Liver (tissue), 10 donors: ENCODE measurements around the gene OR2T29. TPM values are rescaled to one million over a fixed set of nuclear protein-coding genes. Genes with fewer than 3 reads are reported as not detected.
"Not testable (repeated sequence)": the region's sequence is repeated elsewhere in the genome, so short reads cannot be mapped to it uniquely, and the experiment has no call there.

Experiments
- DNase-seq: peaks from one replicate; pipeline ENCODE4 v3.0.0-alpha.2; 2017; ENCODE audit warnings: low spot score
- H3K27ac ChIP-seq, 2 donors: one replicate each; pipeline ENCODE4 v1.7.0; 2013; ENCODE audit warnings: inconsistent platforms in 2 of 2, low read length in 2 of 2, control low read depth in 1 of 2, low read depth in 1 of 2, mild to moderate bottlenecking in 1 of 2
- H3K27me3 ChIP-seq, 4 donors: one replicate each; pipeline versions ENCODE4 v1.6.1 to v1.7.0; 2013; ENCODE audit warnings: low read length in 3 of 4, inconsistent platforms in 1 of 4, mild to moderate bottlenecking in 1 of 4, moderate library complexity in 1 of 4; ENCODE audit not compliant: control insufficient read depth in 4 of 4, insufficient read depth in 4 of 4
- H3K36me3 ChIP-seq, 4 donors: one replicate each; pipeline versions ENCODE4 v1.6.1 to v1.7.0; 2013; ENCODE audit warnings: low read length in 3 of 4, mild to moderate bottlenecking in 3 of 4, low read depth in 1 of 4, moderate library complexity in 1 of 4; ENCODE audit not compliant: control insufficient read depth in 4 of 4, insufficient read depth in 3 of 4
- H3K4me1 ChIP-seq, 4 donors: one replicate each; pipeline versions ENCODE4 v1.6.1 to v1.7.0; 2013; ENCODE audit warnings: low read length in 3 of 4, mild to moderate bottlenecking in 3 of 4, moderate library complexity in 1 of 4; ENCODE audit not compliant: control insufficient read depth in 4 of 4, insufficient read depth in 4 of 4
- H3K4me3 ChIP-seq, 3 donors: one replicate each; pipeline versions ENCODE4 v1.6.1 to v1.7.0; 2013; ENCODE audit warnings: low read length in 3 of 3, control low read depth in 1 of 3, low read depth in 1 of 3, mild to moderate bottlenecking in 1 of 3
- H3K9ac ChIP-seq, 2 donors: one replicate each; pipeline ENCODE4 v1.7.0; 2013; ENCODE audit warnings: low read length in 2 of 2, mild to moderate bottlenecking in 2 of 2, moderate library complexity in 2 of 2, control low read depth in 1 of 2, low read depth in 1 of 2
- H3K9me3 ChIP-seq, 4 donors: one replicate each; pipeline versions ENCODE4 v1.6.1 to v1.7.0; 2013; ENCODE audit warnings: low read length in 3 of 4; ENCODE audit not compliant: control insufficient read depth in 4 of 4
- EGR1 ChIP-seq, 2 donors: IDR thresholded peaks; 2 replicates each; pipeline ENCODE4 v1.6.1; 2016 to 2018; ENCODE audit warnings: antibody characterized with exemption in 2 of 2, low read depth in 2 of 2
- FOXA1 ChIP-seq: IDR thresholded peaks from 2 replicates; pipeline ENCODE4 v1.6.1; 2016; ENCODE audit warnings: antibody characterized with exemption
- GABPA ChIP-seq, 2 donors: IDR thresholded peaks in 1 of 2; conservative IDR thresholded peaks in 1 of 2; 2 replicates each; pipeline ENCODE4 v1.6.1; 2016; ENCODE audit warnings: antibody characterized with exemption in 2 of 2, mild to moderate bottlenecking in 1 of 2, moderate library complexity in 1 of 2
- SP1 ChIP-seq: IDR thresholded peaks from 2 replicates; pipeline ENCODE4 v1.6.1; 2018; ENCODE audit warnings: antibody characterized with exemption, mild to moderate bottlenecking
- TAF1 ChIP-seq: conservative IDR thresholded peaks from 2 replicates; pipeline ENCODE4 v1.6.1; 2016; ENCODE audit warnings: antibody characterized with exemption, mild to moderate bottlenecking
- WGBS: extraction: QIAGEN DNeasy Blood & Tissue Kit; methylation state at CpG from one replicate; pipeline ENCODE4 v1.1.7; 2013; 5-methylcytosine and 5-hydroxymethylcytosine counted together
- polyA plus RNA-seq, 2 donors: library from polyadenylated mRNA; stranded (reverse) in 1 of 2; unstranded in 1 of 2; fragments of 200-250 nt in 1 of 2; fragments of >200 nt in 1 of 2; fragmentation: Nextera tagmentation in 1 of 2; extraction: Ambion mirVana in 1 of 2; gene quantifications; one replicate each; pipeline versions ENCODE4 v1.2.1 to v1.2.3, GENCODE V29; 2013 to 2015
- small RNA-seq: library from RNA; depleted of rRNA; stranded (forward); fragments of <200 nt; gene quantifications from one replicate; pipeline ENCODE3, GENCODE V24; 2014
- total RNA-seq, 2 donors: library from RNA; depleted of rRNA; stranded (reverse); fragments of >200 nt; gene quantifications; one replicate each; pipeline ENCODE4 v1.2.3, GENCODE V29; 2014
- TF ChIP-seq, protein P1 (sequence below): IDR thresholded peaks from 2 replicates; pipeline ENCODE4 v1.6.1; 2016; ENCODE audit warnings: antibody characterized with exemption, mild to moderate bottlenecking
- donor health status: healthy.
- donor health status: healthy.
- donor health status: healthy.
- donor health status: healthy.
- donor health status: healthy.

OR2T29 gene
- total and polyA plus RNA-seq, 4 donors: not detected

- Histone ChIP-seq H3K27me3 (no peaks in the 10 kb centered on the region), H3K4me1 (no peaks in the 10 kb centered on the region), H3K9ac (no peak overlapping the region), H3K4me3 (no peak overlapping the region), H3K9me3 (no peaks in the 10 kb centered on the region), H3K27ac (no peak overlapping the region), H3K36me3 (no peaks in the 10 kb centered on the region)
- TF ChIP-seq, protein P1, sequence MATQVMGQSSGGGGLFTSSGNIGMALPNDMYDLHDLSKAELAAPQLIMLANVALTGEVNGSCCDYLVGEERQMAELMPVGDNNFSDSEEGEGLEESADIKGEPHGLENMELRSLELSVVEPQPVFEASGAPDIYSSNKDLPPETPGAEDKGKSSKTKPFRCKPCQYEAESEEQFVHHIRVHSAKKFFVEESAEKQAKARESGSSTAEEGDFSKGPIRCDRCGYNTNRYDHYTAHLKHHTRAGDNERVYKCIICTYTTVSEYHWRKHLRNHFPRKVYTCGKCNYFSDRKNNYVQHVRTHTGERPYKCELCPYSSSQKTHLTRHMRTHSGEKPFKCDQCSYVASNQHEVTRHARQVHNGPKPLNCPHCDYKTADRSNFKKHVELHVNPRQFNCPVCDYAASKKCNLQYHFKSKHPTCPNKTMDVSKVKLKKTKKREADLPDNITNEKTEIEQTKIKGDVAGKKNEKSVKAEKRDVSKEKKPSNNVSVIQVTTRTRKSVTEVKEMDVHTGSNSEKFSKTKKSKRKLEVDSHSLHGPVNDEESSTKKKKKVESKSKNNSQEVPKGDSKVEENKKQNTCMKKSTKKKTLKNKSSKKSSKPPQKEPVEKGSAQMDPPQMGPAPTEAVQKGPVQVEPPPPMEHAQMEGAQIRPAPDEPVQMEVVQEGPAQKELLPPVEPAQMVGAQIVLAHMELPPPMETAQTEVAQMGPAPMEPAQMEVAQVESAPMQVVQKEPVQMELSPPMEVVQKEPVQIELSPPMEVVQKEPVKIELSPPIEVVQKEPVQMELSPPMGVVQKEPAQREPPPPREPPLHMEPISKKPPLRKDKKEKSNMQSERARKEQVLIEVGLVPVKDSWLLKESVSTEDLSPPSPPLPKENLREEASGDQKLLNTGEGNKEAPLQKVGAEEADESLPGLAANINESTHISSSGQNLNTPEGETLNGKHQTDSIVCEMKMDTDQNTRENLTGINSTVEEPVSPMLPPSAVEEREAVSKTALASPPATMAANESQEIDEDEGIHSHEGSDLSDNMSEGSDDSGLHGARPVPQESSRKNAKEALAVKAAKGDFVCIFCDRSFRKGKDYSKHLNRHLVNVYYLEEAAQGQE: no peak
- TF ChIP-seq SP1: no peak
- TF ChIP-seq EGR1 (IDR thresholded peaks at IDR 0.05; ENCODE audit: low read depth in 2 of 2): no peak
- no peak for TF ChIP-seq GABPA (IDR thresholded peaks at IDR 0.05 in 1 of 2, conservative IDR thresholded peaks at IDR 0.05 in 1 of 2)
- no peak for TF ChIP-seq FOXA1
- TF ChIP-seq TAF1: no peak
- WGBS: 82% methylated on average over 12 of the region's 12 CpGs
- DNase-seq: no peak
These were observed 40.7 kb downstream of the OR2T29 start for GRCh38 chr1:248521856-248522255.

DNA sequence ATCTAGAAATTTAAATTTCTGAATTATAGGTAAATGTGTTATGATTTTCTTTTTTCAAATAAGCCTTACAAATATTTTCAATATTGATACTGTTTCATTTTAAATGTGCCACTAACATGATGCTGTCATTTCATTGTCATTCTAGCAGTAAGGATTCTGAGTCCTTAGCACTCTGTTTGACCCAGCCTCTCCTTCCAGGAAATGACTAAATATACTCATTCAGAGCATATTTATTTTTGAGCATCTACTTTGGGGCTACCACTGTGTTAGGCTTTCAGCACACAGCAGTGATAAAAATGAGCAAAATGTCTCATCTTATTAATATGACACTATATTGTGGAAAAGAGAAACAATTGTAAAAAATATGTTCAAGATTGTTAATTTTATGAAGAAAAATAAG lies 52.4 kb downstream of the OR2T29 start:
- H3K36me3 ChIP-seq, H3K27me3 ChIP-seq, H3K9ac ChIP-seq, H3K27ac ChIP-seq, DNase-seq, H3K4me3 ChIP-seq, H3K4me1 ChIP-seq, H3K9me3 ChIP-seq: not testable (repeated sequence)

- H3K27me3 ChIP-seq, H3K4me1 ChIP-seq, H3K36me3 ChIP-seq, H3K9me3 ChIP-seq, H3K27ac ChIP-seq, H3K9ac ChIP-seq, H3K4me3 ChIP-seq, DNase-seq: not testable (repeated sequence)
- no CpG with 5 or more reads among the region's 2 CpGs for WGBS
These were observed 54.8 kb downstream of the OR2T29 start, which contains the start of gene OR2G6 for GRCh38 chr1:248507773-248508172. TSS of gene OR2G6 (plus strand) at chr1:248508073. CDS start at chr1:248521647, 13,574 bp downstream.

Small RNA genes lying within 50 kb of the gene (small RNA-seq; reads per million reads assigned to genes)
- gene RF00019: not detected

Other genes starting within 250 kb of the OR2T29 start
- not detected for gene OR2M7, start 238.2 kb downstream of the OR2T29 start, total RNA-seq
- gene OR2M7, start 238.2 kb downstream of the OR2T29 start, polyA plus RNA-seq: not detected
- not detected for gene OR14C36, start 214.0 kb downstream of the OR2T29 start, total RNA-seq
- not detected for gene OR14C36, start 214.0 kb downstream of the OR2T29 start, polyA plus RNA-seq
- gene OR2T4, start 201.1 kb downstream of the OR2T29 start, total RNA-seq: not detected
- not detected for gene OR2T4, start 201.1 kb downstream of the OR2T29 start, polyA plus RNA-seq
- gene OR2T6, start 187.0 kb downstream of the OR2T29 start, total RNA-seq: not detected
- not detected for gene OR2T6, start 187.0 kb downstream of the OR2T29 start, polyA plus RNA-seq
- not detected for gene OR2T1, start 159.7 kb downstream of the OR2T29 start, total RNA-seq
- not detected for gene OR2T1, start 159.7 kb downstream of the OR2T29 start, polyA plus RNA-seq
- not detected for gene OR2T2, start 117.1 kb downstream of the OR2T29 start, total RNA-seq
- gene OR2T2, start 117.1 kb downstream of the OR2T29 start, polyA plus RNA-seq: not detected
- gene OR2T3, start 89.4 kb downstream of the OR2T29 start, total RNA-seq: not detected
- gene OR2T3, start 89.4 kb downstream of the OR2T29 start, polyA plus RNA-seq: not detected
- not detected for gene OR2T5, start 74.2 kb downstream of the OR2T29 start, total RNA-seq
- not detected for gene OR2T5, start 74.2 kb downstream of the OR2T29 start, polyA plus RNA-seq
- gene OR2G6, start 54.7 kb downstream of the OR2T29 start, total RNA-seq: not detected
- not detected for gene OR2G6, start 54.7 kb downstream of the OR2T29 start, polyA plus RNA-seq
- gene OR2T34, start 12.0 kb upstream of the OR2T29 start, total RNA-seq: not detected
- not detected for gene OR2T34, start 12.0 kb upstream of the OR2T29 start, polyA plus RNA-seq
- not detected for gene OR2T10, start 34.9 kb upstream of the OR2T29 start, total RNA-seq
- not detected for gene OR2T10, start 34.9 kb upstream of the OR2T29 start, polyA plus RNA-seq
- not detected for gene OR2T11, start 72.3 kb upstream of the OR2T29 start, total RNA-seq
- not detected for gene OR2T11, start 72.3 kb upstream of the OR2T29 start, polyA plus RNA-seq
- gene OR2T35, start 82.5 kb upstream of the OR2T29 start, total RNA-seq: not detected
- gene OR2T35, start 82.5 kb upstream of the OR2T29 start, polyA plus RNA-seq: not detected
- gene OR2T27, start 92.8 kb upstream of the OR2T29 start, total RNA-seq: not detected
- not detected for gene OR2T27, start 92.8 kb upstream of the OR2T29 start, polyA plus RNA-seq
- gene OR14I1, start 140.0 kb upstream of the OR2T29 start, total RNA-seq: not detected
- gene OR14I1, start 140.0 kb upstream of the OR2T29 start, polyA plus RNA-seq: not detected
- gene LYPD8, start 193.0 kb upstream of the OR2T29 start, total RNA-seq: not detected
- gene LYPD8, start 193.0 kb upstream of the OR2T29 start, polyA plus RNA-seq: not detected